Activated T-helper 2 cell treated with anti-CD3 and anti-CD28 coated beads, Interferon-gamma antibody, Interleukin-2, Interleukin-4, amounts not matched to agents 10 μg/mL and 5 μg/mL and 100 μg/mL, durations not matched to agents 14 hours and 24 hours and 36 hours (primary cell): ENCODE data around the gene VWA2. TPM values are rescaled to one million over a fixed set of nuclear protein-coding genes. Genes with fewer than 3 reads are reported as not detected.

Experiments
- DNase-seq: peaks from one replicate; pipeline ENCODE4 v3.0.0; 2021; ENCODE audit warnings: low spot score
- H3K27ac Mint-ChIP-seq: one replicate; pipeline ENCODE4 v1.8.0; 2021; ENCODE audit warnings: mixed read lengths
- H3K27me3 Mint-ChIP-seq: one replicate; pipeline ENCODE4 v1.8.0; 2021; ENCODE audit warnings: low read depth, mixed read lengths
- H3K36me3 Mint-ChIP-seq: one replicate; pipeline ENCODE4 v1.8.0; 2021; ENCODE audit warnings: low read depth, mixed read lengths
- H3K4me1 Mint-ChIP-seq: one replicate; pipeline ENCODE4 v1.8.0; 2021; ENCODE audit warnings: low read depth, mixed read lengths
- H3K4me3 Mint-ChIP-seq: one replicate; pipeline ENCODE4 v1.8.0; 2021; ENCODE audit warnings: low read depth, mild to moderate bottlenecking, moderate library complexity, mixed read lengths
- H3K9me3 Mint-ChIP-seq: one replicate; pipeline ENCODE4 v1.8.0; 2021; ENCODE audit warnings: mixed read lengths
- intact Hi-C: fragments of 100-400 bp; cut with micrococcal nuclease; formaldehyde crosslinking; loops from one replicate; pipeline ENCODE4 v1.15.1; 2023
- total RNA-seq: library from RNA; stranded (reverse); gene quantifications from 2 replicates; pipeline ENCODE4 v1.2.3, GENCODE V29; 2022

The VWA2 gene
- total RNA-seq, 1 donor from 2014 or later, result not detected

- Mint-ChIP-seq H3K27ac (no peak overlapping the region), H3K9me3 (no peaks in the 10 kb centered on the region), H3K27me3 (no peaks in the 10 kb centered on the region), H3K36me3 (no peaks in the 10 kb centered on the region), H3K4me1 (no peaks in the 10 kb centered on the region), H3K4me3 (no peak overlapping the region)
- DNase-seq, result no peak
- intact Hi-C loops, result no loop called here
Observed at GRCh38 chr10:114283091-114283490, 44.0 kb downstream of the VWA2 start.

- H3K36me3 Mint-ChIP-seq, result no peaks in the 10 kb centered on the region
- no peak overlapping the region for H3K27ac Mint-ChIP-seq
- H3K4me3 Mint-ChIP-seq, result no peak overlapping the region
- no peaks in the 10 kb centered on the region for H3K4me1 Mint-ChIP-seq
- no peaks in the 10 kb centered on the region for H3K27me3 Mint-ChIP-seq
- intact Hi-C loops, result no loop called here
- H3K9me3 Mint-ChIP-seq, result no peaks in the 10 kb centered on the region
- DNase-seq, result no peak
Observed at GRCh38 chr10:114283535-114284234, 44.6 kb downstream of the VWA2 start.

GRCh38 chr10:114284346-114285071, 45.5 kb downstream of the VWA2 start:
- H3K27ac Mint-ChIP-seq, result no peak overlapping the region
- no peaks in the 10 kb centered on the region for H3K27me3 Mint-ChIP-seq
- H3K4me3 Mint-ChIP-seq, result no peak overlapping the region
- DNase-seq, result no peak
- H3K9me3 Mint-ChIP-seq, result no peaks in the 10 kb centered on the region
- no peaks in the 10 kb centered on the region for H3K4me1 Mint-ChIP-seq
- intact Hi-C loops, result no loop called here
- no peaks in the 10 kb centered on the region for H3K36me3 Mint-ChIP-seq

- DNase-seq, result no peak
- Mint-ChIP-seq H3K27me3 (no peaks in the 10 kb centered on the region), H3K36me3 (no peaks in the 10 kb centered on the region), H3K27ac (no peak overlapping the region), H3K4me3 (no peak overlapping the region), H3K4me1 (no peaks in the 10 kb centered on the region), H3K9me3 (no peaks in the 10 kb centered on the region)
- intact Hi-C loops, result no loop called here
Observed at GRCh38 chr10:114285961-114286441, 46.9 kb downstream of the VWA2 start.

- no peak overlapping the region for H3K4me3 Mint-ChIP-seq
- no peaks in the 10 kb centered on the region for H3K4me1 Mint-ChIP-seq
- intact Hi-C loops, result no loop called here
- H3K27me3 Mint-ChIP-seq, result peaks cover 1% of the 10 kb centered on the region
- H3K36me3 Mint-ChIP-seq, result no peaks in the 10 kb centered on the region
- no peak overlapping the region for H3K27ac Mint-ChIP-seq
- no peaks in the 10 kb centered on the region for H3K9me3 Mint-ChIP-seq
- DNase-seq, result no peak
Observed at GRCh38 chr10:114286921-114287320, 47.9 kb downstream of the VWA2 start.

- Mint-ChIP-seq H3K9me3 (no peaks in the 10 kb centered on the region), H3K4me1 (no peaks in the 10 kb centered on the region), H3K27ac (no peak overlapping the region), H3K36me3 (no peaks in the 10 kb centered on the region), H3K27me3 (peaks cover 1% of the 10 kb centered on the region), H3K4me3 (no peak overlapping the region)
- intact Hi-C loops, result no loop called here
- no peak for DNase-seq
Observed at GRCh38 chr10:114288424-114289095, 49.5 kb downstream of the VWA2 start.

GRCh38 chr10:114289096-114289436, 50.0 kb downstream of the VWA2 start:
- Mint-ChIP-seq H3K4me1 (no peaks in the 10 kb centered on the region), H3K9me3 (peaks cover under 1% of the 10 kb centered on the region), H3K27ac (no peak overlapping the region), H3K27me3 (peaks cover 1% of the 10 kb centered on the region), H3K4me3 (no peak overlapping the region), H3K36me3 (no peaks in the 10 kb centered on the region)
- no peak for DNase-seq
- intact Hi-C loops, result no loop called here

GRCh38 chr10:114290038-114290437, 51.0 kb downstream of the VWA2 start:
- no peaks in the 10 kb centered on the region for H3K4me1 Mint-ChIP-seq
- DNase-seq, result no peak
- H3K27me3 Mint-ChIP-seq, result peaks cover 1% of the 10 kb centered on the region
- intact Hi-C loops, result no loop called here
- H3K27ac Mint-ChIP-seq, result no peak overlapping the region
- peaks cover 10% of the 10 kb centered on the region for H3K9me3 Mint-ChIP-seq
- H3K4me3 Mint-ChIP-seq, result no peak overlapping the region
- no peaks in the 10 kb centered on the region for H3K36me3 Mint-ChIP-seq

- H3K9me3 Mint-ChIP-seq, result peaks cover 21% of the 10 kb centered on the region
- intact Hi-C loops, result no loop called here
- H3K4me3 Mint-ChIP-seq, result no peak overlapping the region
- peaks cover 1% of the 10 kb centered on the region for H3K27me3 Mint-ChIP-seq
- H3K4me1 Mint-ChIP-seq, result no peaks in the 10 kb centered on the region
- H3K27ac Mint-ChIP-seq, result no peak overlapping the region
- no peak for DNase-seq
- peaks cover 9% of the 10 kb centered on the region for H3K36me3 Mint-ChIP-seq
Observed at GRCh38 chr10:114291076-114291475, 52.0 kb downstream of the VWA2 start.

GRCh38 chr10:114291516-114291915, 52.5 kb downstream of the VWA2 start:
- intact Hi-C loops, result no loop called here
- no peaks in the 10 kb centered on the region for H3K4me1 Mint-ChIP-seq
- H3K36me3 Mint-ChIP-seq, result peaks cover 13% of the 10 kb centered on the region
- peaks cover 25% of the 10 kb centered on the region for H3K9me3 Mint-ChIP-seq
- H3K4me3 Mint-ChIP-seq, result no peak overlapping the region
- H3K27ac Mint-ChIP-seq, result no peak overlapping the region
- peaks cover 1% of the 10 kb centered on the region for H3K27me3 Mint-ChIP-seq
- DNase-seq, result no peak

- no peak overlapping the region for H3K27ac Mint-ChIP-seq
- peaks cover 17% of the 10 kb centered on the region for H3K36me3 Mint-ChIP-seq
- DNase-seq, result no peak
- H3K4me3 Mint-ChIP-seq, result no peak overlapping the region
- peaks cover 1% of the 10 kb centered on the region for H3K27me3 Mint-ChIP-seq
- no peaks in the 10 kb centered on the region for H3K4me1 Mint-ChIP-seq
- intact Hi-C loops, result no loop called here
- peaks cover 25% of the 10 kb centered on the region for H3K9me3 Mint-ChIP-seq
Observed at GRCh38 chr10:114293075-114293474, 54.0 kb downstream of the VWA2 start.

- H3K4me3 Mint-ChIP-seq, result no peak overlapping the region
- H3K9me3 Mint-ChIP-seq, result peaks cover 25% of the 10 kb centered on the region
- DNase-seq, result no peak
- intact Hi-C loops, result no loop called here
- H3K27me3 Mint-ChIP-seq, result peaks cover 1% of the 10 kb centered on the region
- H3K27ac Mint-ChIP-seq, result no peak overlapping the region
- H3K4me1 Mint-ChIP-seq, result no peaks in the 10 kb centered on the region
- H3K36me3 Mint-ChIP-seq, result peaks cover 17% of the 10 kb centered on the region
Observed at GRCh38 chr10:114294549-114294948, 55.5 kb downstream of the VWA2 start.

- peaks cover 17% of the 10 kb centered on the region for H3K36me3 Mint-ChIP-seq
- H3K4me1 Mint-ChIP-seq, result no peaks in the 10 kb centered on the region
- DNase-seq, result no peak
- H3K27ac Mint-ChIP-seq, result no peak overlapping the region
- H3K27me3 Mint-ChIP-seq, result peaks cover 1% of the 10 kb centered on the region
- H3K4me3 Mint-ChIP-seq, result no peak overlapping the region
- H3K9me3 Mint-ChIP-seq, result peaks cover 25% of the 10 kb centered on the region
- intact Hi-C loops, result no loop called here
Observed at GRCh38 chr10:114295393-114295792, 56.3 kb downstream of the VWA2 start.
